ENCODE measurements around the gene PRKAR2B. TPM values are rescaled to one million over a fixed set of nuclear protein-coding genes. Genes with fewer than 3 reads are reported as not detected.
"Not testable (repeated sequence)": the region's sequence is repeated elsewhere in the genome, so short reads cannot be mapped to it uniquely, and the experiment has no call there.

The PRKAR2B gene
- total and polyA plus RNA-seq, 5 experiments from 2014 or later: 0.62 to 0.75 (median 0.66) TPM

- ATAC-seq: no peak
- POLR2A ChIA-PET: no interaction called here
- H3K4me3 Mint-ChIP-seq: no peak overlapping the region
- peaks cover 0 to 18% (median 4%) of the 10 kb centered on the region in 9 donors for H3K9me3 Mint-ChIP-seq
- peaks cover 0 to 13% (median 5%) of the 10 kb centered on the region in 3 donors for H3K36me3 Mint-ChIP-seq
- no peak overlapping the region for H3K27ac Mint-ChIP-seq
- H3K4me1 Mint-ChIP-seq: no peaks in the 10 kb centered on the region
- no peaks in the 10 kb centered on the region for H3K27me3 Mint-ChIP-seq
- DNase-seq: no peak
These were observed 11.6 kb upstream of the PRKAR2B start for GRCh38 chr7:107032720-107033438.

- no peaks in the 10 kb centered on the region for H3K27me3 Mint-ChIP-seq
- no peak for DNase-seq
- no peaks in the 10 kb centered on the region for H3K4me1 Mint-ChIP-seq
- POLR2A ChIA-PET: no interaction called here
- H3K36me3 Mint-ChIP-seq: peaks cover 0 to 13% (median 5%) of the 10 kb centered on the region in 3 donors
- H3K9me3 Mint-ChIP-seq: peaks cover 0 to 18% (median 4%) of the 10 kb centered on the region in 9 donors
- no peak overlapping the region for H3K27ac Mint-ChIP-seq
- H3K4me3 Mint-ChIP-seq: no peak overlapping the region
- no peak for ATAC-seq
These were observed 10.0 kb upstream of the PRKAR2B start for GRCh38 chr7:107034553-107034952.

GRCh38 chr7:107035446-107035845 lies 9.1 kb upstream of the PRKAR2B start:
- DNase-seq (no peak), ATAC-seq (no peak)
- Mint-ChIP-seq H3K9me3 (peaks cover 0 to 18% (median 4%) of the 10 kb centered on the region in 9 donors), H3K27ac (no peak overlapping the region), H3K4me3 (no peak overlapping the region), H3K27me3 (no peaks in the 10 kb centered on the region), H3K4me1 (no peaks in the 10 kb centered on the region), H3K36me3 (peaks cover 0 to 13% (median 5%) of the 10 kb centered on the region in 3 donors)
- POLR2A ChIA-PET: no interaction called here

GRCh38 chr7:107036535-107036934 lies 8.0 kb upstream of the PRKAR2B start:
- DNase-seq (no peak), ATAC-seq (no peak)
- peak overlapping the region in 1 of 10 donors; percentile 8 for H3K27ac Mint-ChIP-seq
- no peak overlapping the region for H3K4me3 Mint-ChIP-seq
- POLR2A ChIA-PET: no interaction called here
- peaks cover 0 to 18% (median 4%) of the 10 kb centered on the region in 9 donors for H3K9me3 Mint-ChIP-seq
- H3K27me3 Mint-ChIP-seq: peaks cover 0 to 2% (median 0%) of the 10 kb centered on the region in 5 donors
- peaks cover 0 to 13% (median 5%) of the 10 kb centered on the region in 3 donors for H3K36me3 Mint-ChIP-seq
- H3K4me1 Mint-ChIP-seq: no peaks in the 10 kb centered on the region

- H3K4me3 Mint-ChIP-seq: no peak overlapping the region
- peaks cover 0 to 13% (median 5%) of the 10 kb centered on the region in 3 donors for H3K36me3 Mint-ChIP-seq
- H3K27me3 Mint-ChIP-seq: peaks cover 0 to 4% (median 0%) of the 10 kb centered on the region in 5 donors
- peaks cover 0 to 18% (median 4%) of the 10 kb centered on the region in 9 donors for H3K9me3 Mint-ChIP-seq
- POLR2A ChIA-PET: no interaction called here
- ATAC-seq (no peak), DNase-seq (no peak)
- no peaks in the 10 kb centered on the region for H3K4me1 Mint-ChIP-seq
- no peak overlapping the region for H3K27ac Mint-ChIP-seq
These were observed 6.5 kb upstream of the PRKAR2B start for GRCh38 chr7:107037717-107038603.

- Mint-ChIP-seq H3K4me1 (peaks cover 3 to 6% (median 4%) of the 10 kb centered on the region in 4 donors), H3K27me3 (peaks cover 0 to 4% (median 0%) of the 10 kb centered on the region in 5 donors), H3K36me3 (peaks cover 0 to 13% (median 5%) of the 10 kb centered on the region in 3 donors), H3K27ac (no peak overlapping the region), H3K4me3 (no peak overlapping the region), H3K9me3 (peaks cover 0 to 18% (median 4%) of the 10 kb centered on the region in 9 donors)
- POLR2A ChIA-PET: no interaction called here
- ATAC-seq (no peak), DNase-seq (no peak)
These were observed 5.2 kb upstream of the PRKAR2B start for GRCh38 chr7:107039199-107039900.

GRCh38 chr7:107041097-107041496 lies 3.4 kb upstream of the PRKAR2B start:
- POLR2A ChIA-PET: no interaction called here
- peaks cover 0 to 12% (median 5%) of the 10 kb centered on the region in 3 donors for H3K36me3 Mint-ChIP-seq
- DNase-seq (no peak), ATAC-seq (no peak)
- H3K4me1 Mint-ChIP-seq: peaks cover 7 to 17% (median 12%) of the 10 kb centered on the region in 4 donors
- H3K27ac Mint-ChIP-seq: no peak overlapping the region
- H3K9me3 Mint-ChIP-seq: peaks cover 0 to 18% (median 4%) of the 10 kb centered on the region in 9 donors
- H3K4me3 Mint-ChIP-seq: no peak overlapping the region
- H3K27me3 Mint-ChIP-seq: peaks cover 7 to 12% (median 9%) of the 10 kb centered on the region in 5 donors

GRCh38 chr7:107041764-107042163 lies 2.7 kb upstream of the PRKAR2B start:
- H3K36me3 Mint-ChIP-seq, POLR2A ChIA-PET, ATAC-seq, DNase-seq, H3K4me3 Mint-ChIP-seq, H3K27ac Mint-ChIP-seq: not testable (repeated sequence)
- H3K4me1 Mint-ChIP-seq: peaks cover 7 to 19% (median 14%) of the 10 kb centered on the region in 4 donors
- peaks cover 0 to 12% (median under 1%) of the 10 kb centered on the region in 9 donors for H3K9me3 Mint-ChIP-seq
- H3K27me3 Mint-ChIP-seq: peaks cover 9 to 13% (median 10%) of the 10 kb centered on the region in 5 donors

GRCh38 chr7:107042326-107042910 lies 2.1 kb upstream of the PRKAR2B start:
- H3K4me1 Mint-ChIP-seq: peaks cover 7 to 19% (median 14%) of the 10 kb centered on the region in 4 donors
- H3K27me3 Mint-ChIP-seq: peaks cover 9 to 17% (median 10%) of the 10 kb centered on the region in 5 donors
- POLR2A ChIA-PET, DNase-seq, H3K36me3 Mint-ChIP-seq, ATAC-seq, H3K27ac Mint-ChIP-seq, H3K9me3 Mint-ChIP-seq, H3K4me3 Mint-ChIP-seq: not testable (repeated sequence)

- peak overlapping the region in 2 of 10 donors; percentile 14 to 93 for H3K27ac Mint-ChIP-seq
- POLR2A ChIA-PET: no interaction called here
These were observed 1.0 kb upstream of the PRKAR2B start for GRCh38 chr7:107043491-107043890.

GRCh38 chr7:107043921-107044346 lies 571 bp upstream of the PRKAR2B start:
- Mint-ChIP-seq H3K4me3 (peak overlapping the region; percentile 57 to 89 (median 83)), H3K9me3 (no peaks in the 10 kb centered on the region), H3K27me3 (peaks cover 9 to 22% (median 10%) of the 10 kb centered on the region in 5 donors), H3K27ac (peak overlapping the region in 8 of 10 donors; percentile 14 to 93 (median 50)), H3K36me3 (peaks cover 0 to 2% (median 0%) of the 10 kb centered on the region in 3 donors), H3K4me1 (peaks cover 7 to 19% (median 14%) of the 10 kb centered on the region in 4 donors)
- ATAC-seq (no peak), DNase-seq (no peak)
- POLR2A ChIA-PET: no interaction called here

More at GRCh38 chr7:107043491-107043890, 1.0 kb upstream of the PRKAR2B start:
- ATAC-seq: no peak
- H3K4me3 Mint-ChIP-seq: peak overlapping the region in 9 of 10 donors; percentile 57 to 89 (median 82)
- H3K4me1 Mint-ChIP-seq: peaks cover 7 to 19% (median 14%) of the 10 kb centered on the region in 4 donors
- H3K27me3 Mint-ChIP-seq: peaks cover 9 to 19% (median 10%) of the 10 kb centered on the region in 5 donors
- peaks cover 0 to 2% (median 0%) of the 10 kb centered on the region in 3 donors for H3K36me3 Mint-ChIP-seq
- no peak for DNase-seq
- H3K9me3 Mint-ChIP-seq: no peaks in the 10 kb centered on the region
